H9 (cell line): ENCODE results near the gene CDK12. TPM values are rescaled to one million over a fixed set of nuclear protein-coding genes. Genes with fewer than 3 reads are reported as not detected.
A peak's percentile ranks its signal among the peaks of the same experiment; 100 is the strongest.

ENCODE experiments used
- DNase-seq: peaks from one replicate; pipeline ENCODE4 v3.0.0-alpha.2; 2017
- H2AFZ ChIP-seq: one replicate; pipeline ENCODE4 v1.6.1; 2013; ENCODE audit warnings: mild to moderate bottlenecking, low read length, control low read depth, moderate library complexity
- H2AK5ac ChIP-seq: 2 replicates; pipeline ENCODE4 v1.6.1; 2013; ENCODE audit warnings: low read length, control low read depth, mixed read lengths; ENCODE audit not compliant: insufficient read length
- H2BK120ac ChIP-seq: one replicate; pipeline ENCODE4 v1.6.1; 2013; ENCODE audit warnings: low read depth, mild to moderate bottlenecking, low read length, control low read depth, inconsistent platforms; ENCODE audit not compliant: poor library complexity, severe bottlenecking
- H2BK12ac ChIP-seq: 2 replicates; pipeline ENCODE4 v1.6.1; 2013; ENCODE audit warnings: low read length, control low read depth, mixed read lengths, low read depth; ENCODE audit not compliant: insufficient read length
- H2BK15ac ChIP-seq: 2 replicates; pipeline ENCODE4 v1.6.1; 2013; ENCODE audit warnings: low read depth, low read length, control low read depth
- H2BK20ac ChIP-seq: one replicate; pipeline ENCODE4 v1.6.1; 2013; ENCODE audit warnings: low read depth, mild to moderate bottlenecking, low read length, control low read depth, inconsistent platforms; ENCODE audit not compliant: poor library complexity, severe bottlenecking
- H2BK5ac ChIP-seq: 2 replicates; pipeline ENCODE4 v1.6.1; 2013; ENCODE audit warnings: low read length, control low read depth, mixed read lengths; ENCODE audit not compliant: insufficient read length
- H3K14ac ChIP-seq: 2 replicates; pipeline ENCODE4 v1.6.1; 2013; ENCODE audit warnings: low read length, control low read depth; ENCODE audit not compliant: insufficient read depth
- H3K18ac ChIP-seq: 2 replicates; pipeline ENCODE4 v1.6.1; 2013; ENCODE audit warnings: low read depth, mild to moderate bottlenecking, mixed read lengths, low read length, control low read depth; ENCODE audit not compliant: insufficient read length
- H3K23ac ChIP-seq: 2 replicates; pipeline ENCODE4 v1.6.1; 2013; ENCODE audit warnings: low read length, control low read depth, mixed read lengths, low read depth; ENCODE audit not compliant: insufficient read length
- H3K23me2 ChIP-seq: 2 replicates; pipeline ENCODE4 v1.6.1; 2013; ENCODE audit warnings: low read depth, mild to moderate bottlenecking, mixed read lengths, low read length, control low read depth; ENCODE audit not compliant: insufficient read length, poor library complexity, severe bottlenecking
- H3K27ac ChIP-seq: 2 replicates; pipeline ENCODE4 v1.5.1; 2013; ENCODE audit warnings: low read length, control low read depth, mixed read lengths, low read depth; ENCODE audit not compliant: insufficient read length
- H3K27me3 ChIP-seq: 2 replicates; pipeline ENCODE4 v1.6.1; 2013; ENCODE audit warnings: low read length, control low read depth, inconsistent platforms; ENCODE audit not compliant: insufficient read depth
- H3K4ac ChIP-seq: 2 replicates; pipeline ENCODE4 v1.6.1; 2013; ENCODE audit warnings: low read depth, mild to moderate bottlenecking, control low read depth, inconsistent platforms, low read length, moderate library complexity
- H3K4me1 ChIP-seq: 2 replicates; pipeline ENCODE4 v1.6.1; 2013; ENCODE audit warnings: low read length, control low read depth, inconsistent platforms; ENCODE audit not compliant: insufficient read depth
- H3K4me2 ChIP-seq: 2 replicates; pipeline ENCODE4 v1.6.1; 2013; ENCODE audit warnings: low read length, control low read depth, mixed read lengths; ENCODE audit not compliant: insufficient read length, insufficient read depth
- H3K56ac ChIP-seq: 2 replicates; pipeline ENCODE4 v1.6.1; 2013; ENCODE audit warnings: low read depth, mild to moderate bottlenecking, mixed read lengths, low read length, control low read depth; ENCODE audit not compliant: insufficient read length
- H3K79me1 ChIP-seq: 2 replicates; pipeline ENCODE4 v1.6.1; 2013; ENCODE audit warnings: low read depth, mild to moderate bottlenecking, moderate library complexity, low read length, control low read depth, inconsistent platforms; ENCODE audit not compliant: insufficient read depth, poor library complexity, severe bottlenecking
- H3K79me2 ChIP-seq: 2 replicates; pipeline ENCODE4 v1.6.1; 2013; ENCODE audit warnings: low read length, control low read depth, inconsistent platforms; ENCODE audit not compliant: insufficient read depth
- H3K9ac ChIP-seq: 2 replicates; pipeline ENCODE4 v1.6.1; 2013; ENCODE audit warnings: low read length, control low read depth, mixed read lengths; ENCODE audit not compliant: insufficient read length; ENCODE audit errors: extremely low read depth
- H3K9me3 ChIP-seq: one replicate; pipeline ENCODE4 v1.6.1; 2013; ENCODE audit warnings: low read depth, low read length, inconsistent platforms; ENCODE audit not compliant: control insufficient read depth
- H3T11ph ChIP-seq: one replicate; pipeline ENCODE4 v1.6.1; 2013; ENCODE audit warnings: mild to moderate bottlenecking, low read length, control low read depth, inconsistent platforms
- H4K20me1 ChIP-seq: one replicate; pipeline ENCODE4 v1.6.1; 2013; ENCODE audit not compliant: control insufficient read depth, insufficient read length, insufficient read depth
- H4K5ac ChIP-seq: 2 replicates; pipeline ENCODE4 v1.6.1; 2013; ENCODE audit warnings: low read depth, mild to moderate bottlenecking, mixed read lengths, low read length, control low read depth; ENCODE audit not compliant: insufficient read length
- H4K8ac ChIP-seq: replicated peaks from 2 replicates; pipeline ENCODE4 v1.6.1; 2013; ENCODE audit warnings: low read length, control low read depth, mixed read lengths, low read depth; ENCODE audit not compliant: insufficient read length
- H4K91ac ChIP-seq: 2 replicates; pipeline ENCODE4 v1.6.1; 2013; ENCODE audit warnings: low read depth, mild to moderate bottlenecking, moderate library complexity, mixed read lengths, low read length, control low read depth; ENCODE audit not compliant: insufficient read length
- H3K27ac Mint-ChIP-seq, 3 experiments: 2 replicates in 2 of 3; 3 replicates in 1 of 3; pipeline ENCODE4 v1.8.0; 2020 to 2021; ENCODE audit warnings: mixed read lengths in 3 of 3, mild to moderate bottlenecking in 1 of 3, moderate library complexity in 1 of 3
- H3K27me3 Mint-ChIP-seq: 2 replicates; pipeline ENCODE4 v1.8.0; 2021; ENCODE audit warnings: low read depth, mild to moderate bottlenecking, moderate library complexity, mixed read lengths
- H3K36me3 Mint-ChIP-seq, 3 experiments: 2 replicates in 2 of 3; 3 replicates in 1 of 3; pipeline ENCODE4 v1.8.0; 2020 to 2021; ENCODE audit warnings: low read depth in 3 of 3, mixed read lengths in 3 of 3; ENCODE audit not compliant: insufficient read depth in 1 of 3
- H3K4me1 Mint-ChIP-seq, 2 experiments: 2 replicates each; pipeline ENCODE4 v1.8.0; 2020; ENCODE audit warnings: mixed read lengths in 2 of 2
- H3K4me3 Mint-ChIP-seq, 2 experiments: 2 replicates in 1 of 2; 3 replicates in 1 of 2; pipeline ENCODE4 v1.8.0; 2020 to 2021; ENCODE audit warnings: mild to moderate bottlenecking in 2 of 2, mixed read lengths in 2 of 2, moderate library complexity in 1 of 2
- H3K9me3 Mint-ChIP-seq, 2 experiments: 2 replicates in 1 of 2; 3 replicates in 1 of 2; pipeline ENCODE4 v1.8.0; 2020; ENCODE audit warnings: mild to moderate bottlenecking in 2 of 2, mixed read lengths in 2 of 2, moderate library complexity in 1 of 2
- WGBS: extraction: QIAGEN DNeasy Blood & Tissue Kit; methylation state at CpG from one replicate; pipeline ENCODE4 v1.1.7; 2013; ENCODE audit warnings: missing lambda C conversion rate, low lambda C conversion rate, mixed read lengths; ENCODE audit not compliant: insufficient read length; ENCODE audit errors: extremely low coverage; 5-methylcytosine and 5-hydroxymethylcytosine counted together
- total RNA-seq: library from RNA; stranded (reverse); gene quantifications from 2 replicates; pipeline ENCODE4 v1.2.1, GENCODE V29; 2021
- TF ChIP-seq, protein P1 (sequence below): fragments of 200-600 bp; sonication (generic); conservative IDR thresholded peaks from 3 replicates; pipeline ENCODE4 v1.8.0; 2021; ENCODE audit warnings: antibody characterized with exemption, mild to moderate bottlenecking

The CDK12 gene
- total RNA-seq, 1 experiment from 2014 or later, result 87.6 TPM

- Histone ChIP-seq H4K20me1 (no peaks in the 10 kb centered on the region), H3K9ac (no peak overlapping the region), H3K27ac (no peak overlapping the region), H3K4ac (no peak overlapping the region), H3K14ac (no peak overlapping the region), H3K4me2 (no peak overlapping the region), H3K23me2 (no peaks in the 10 kb centered on the region), H2AK5ac (no peak overlapping the region), H2BK12ac (no peak overlapping the region), H2BK5ac (no peak overlapping the region), H3K9me3 (no peaks in the 10 kb centered on the region), H3K23ac (no peak overlapping the region), H3T11ph (no peak overlapping the region), H3K79me1 (no peaks in the 10 kb centered on the region), H4K91ac (no peak overlapping the region), H3K4me1 (no peaks in the 10 kb centered on the region), H3K18ac (no peak overlapping the region), H2BK20ac (no peak overlapping the region), H4K8ac (no peak overlapping the region), H4K5ac (no peak overlapping the region), H3K27me3 (no peaks in the 10 kb centered on the region), H2AFZ (no peak overlapping the region), H3K79me2 (no peaks in the 10 kb centered on the region; the same call in 1 of the 2 replicates), H3K56ac (no peak overlapping the region), H2BK120ac (no peak overlapping the region), H2BK15ac (no peak overlapping the region)
- Mint-ChIP-seq H3K9me3 (no peaks in the 10 kb centered on the region), H3K27ac (peak overlapping the region in 1 of 3 experiments; percentile 60; a peak in 1 of 7 replicates), H3K4me3 (no peak overlapping the region), H3K27me3 (no peaks in the 10 kb centered on the region), H3K4me1 (no peaks in the 10 kb centered on the region), H3K36me3 (peaks cover 3 to 23% (median 16%) of the 10 kb centered on the region in 3 experiments; a peak in 5 of 7 replicates)
- no CpG with 5 or more reads among the region's 3 CpGs for WGBS
- no peak for DNase-seq
- TF ChIP-seq, protein P1, sequence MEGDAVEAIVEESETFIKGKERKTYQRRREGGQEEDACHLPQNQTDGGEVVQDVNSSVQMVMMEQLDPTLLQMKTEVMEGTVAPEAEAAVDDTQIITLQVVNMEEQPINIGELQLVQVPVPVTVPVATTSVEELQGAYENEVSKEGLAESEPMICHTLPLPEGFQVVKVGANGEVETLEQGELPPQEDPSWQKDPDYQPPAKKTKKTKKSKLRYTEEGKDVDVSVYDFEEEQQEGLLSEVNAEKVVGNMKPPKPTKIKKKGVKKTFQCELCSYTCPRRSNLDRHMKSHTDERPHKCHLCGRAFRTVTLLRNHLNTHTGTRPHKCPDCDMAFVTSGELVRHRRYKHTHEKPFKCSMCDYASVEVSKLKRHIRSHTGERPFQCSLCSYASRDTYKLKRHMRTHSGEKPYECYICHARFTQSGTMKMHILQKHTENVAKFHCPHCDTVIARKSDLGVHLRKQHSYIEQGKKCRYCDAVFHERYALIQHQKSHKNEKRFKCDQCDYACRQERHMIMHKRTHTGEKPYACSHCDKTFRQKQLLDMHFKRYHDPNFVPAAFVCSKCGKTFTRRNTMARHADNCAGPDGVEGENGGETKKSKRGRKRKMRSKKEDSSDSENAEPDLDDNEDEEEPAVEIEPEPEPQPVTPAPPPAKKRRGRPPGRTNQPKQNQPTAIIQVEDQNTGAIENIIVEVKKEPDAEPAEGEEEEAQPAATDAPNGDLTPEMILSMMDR, result no peak
Observed at GRCh38 chr17:39534768-39535405, 73.6 kb downstream of the CDK12 start.
